SK-N-SH treated with all-trans-retinoic acid at 6 μM for 48 hours (cell line): Measurements from ENCODE around the gene KCNT2.

Experiments used
- ATAC-seq: fragments of 200-7000 bp; cut with Tn5 transposase; 3 replicates; pipeline ENCODE4 v1.9.1; 2020; ENCODE audit warnings: mild to moderate bottlenecking, moderate library complexity
- ARNTL ChIP-seq: fragments of 450-650 bp; formaldehyde crosslinking; IDR thresholded peaks from 2 replicates; pipeline ENCODE4 v1.5.0; 2020; ENCODE audit warnings: low read depth, mild to moderate bottlenecking, moderate library complexity, borderline replicate concordance
- BACH2 ChIP-seq: fragments of 250-450 bp; sonication (Bioruptor Pico); IDR thresholded peaks from 2 replicates; pipeline ENCODE4 v1.9.0; 2021; ENCODE audit warnings: mild to moderate bottlenecking, borderline replicate concordance
- CREB5 ChIP-seq: fragments of 250-450 bp; sonication (Bioruptor Pico); IDR thresholded peaks from 2 replicates; pipeline ENCODE4 v1.5.1; 2020; ENCODE audit warnings: low read depth, mild to moderate bottlenecking, moderate library complexity
- CSDC2 ChIP-seq: fragments of 250-450 bp; sonication (Bioruptor Pico); IDR thresholded peaks from 2 replicates; pipeline ENCODE4 v1.5.0; 2020; ENCODE audit warnings: mild to moderate bottlenecking, moderate library complexity
- CSRNP3 ChIP-seq: fragments of 250-450 bp; sonication (Bioruptor Pico); IDR thresholded peaks from 2 replicates; pipeline ENCODE4 v1.5.1; 2021; ENCODE audit warnings: mild to moderate bottlenecking, moderate library complexity
- GLIS3 ChIP-seq: fragments of 250-450 bp; sonication (Bioruptor Pico); IDR thresholded peaks from 2 replicates; pipeline ENCODE4 v1.5.0; 2020; ENCODE audit warnings: mild to moderate bottlenecking, moderate library complexity
- ISL1 ChIP-seq: fragments of 250-450 bp; sonication (Bioruptor Pico); IDR thresholded peaks from 2 replicates; pipeline ENCODE4 v2.1.2; 2022; ENCODE audit warnings: mild to moderate bottlenecking, moderate library complexity
- PATZ1 ChIP-seq: fragments of 250-450 bp; sonication (Bioruptor Pico); IDR thresholded peaks from 2 replicates; pipeline ENCODE4 v1.8.0; 2020; ENCODE audit warnings: mild to moderate bottlenecking, moderate library complexity, borderline replicate concordance
- POU6F1 ChIP-seq: fragments of 250-450 bp; sonication (Bioruptor Pico); IDR thresholded peaks from 2 replicates; pipeline ENCODE4 v1.8.0; 2021; ENCODE audit warnings: low read depth, mild to moderate bottlenecking, moderate library complexity, borderline replicate concordance
- PPARA ChIP-seq: fragments of 250-450 bp; sonication (Bioruptor Pico); IDR thresholded peaks from 2 replicates; pipeline ENCODE4 v1.5.0; 2020; ENCODE audit warnings: mild to moderate bottlenecking, borderline replicate concordance
- SNAI2 ChIP-seq: fragments of 250-450 bp; sonication (Bioruptor Pico); IDR thresholded peaks from 2 replicates; pipeline ENCODE4 v1.5.0; 2020; ENCODE audit warnings: mild to moderate bottlenecking, moderate library complexity
- TCF4 ChIP-seq: fragments of 250-450 bp; sonication (Bioruptor Pico); IDR thresholded peaks from 2 replicates; pipeline ENCODE4 v1.8.0; 2021; ENCODE audit warnings: mild to moderate bottlenecking, moderate library complexity, borderline replicate concordance
- TOX ChIP-seq: fragments of 250-450 bp; sonication (Bioruptor Pico); IDR thresholded peaks from 2 replicates; pipeline ENCODE4 v1.8.0; 2021; ENCODE audit warnings: mild to moderate bottlenecking, moderate library complexity, borderline replicate concordance
- TSHZ2 ChIP-seq: fragments of 250-450 bp; sonication (Bioruptor Pico); IDR thresholded peaks from 2 replicates; pipeline ENCODE4 v1.5.0; 2020; ENCODE audit warnings: mild to moderate bottlenecking, moderate library complexity
- ZC3H10 ChIP-seq: fragments of 250-450 bp; sonication (Bioruptor Pico); IDR thresholded peaks from 2 replicates; pipeline ENCODE4 v1.5.1; 2021; ENCODE audit warnings: mild to moderate bottlenecking, moderate library complexity
- ZFP3 ChIP-seq: fragments of 250-450 bp; sonication (Bioruptor Pico); IDR thresholded peaks from 2 replicates; pipeline ENCODE4 v1.5.0; 2020; ENCODE audit warnings: mild to moderate bottlenecking, moderate library complexity
- ZFP30 ChIP-seq: fragments of 450-650 bp; formaldehyde crosslinking; IDR thresholded peaks from 2 replicates; pipeline ENCODE4 v1.5.0; 2022; ENCODE audit warnings: mild to moderate bottlenecking, moderate library complexity
- ZNF565 ChIP-seq: fragments of 450-650 bp; formaldehyde crosslinking; conservative IDR thresholded peaks from 2 replicates; pipeline ENCODE4 v1.5.0; 2020; ENCODE audit warnings: low read depth, mild to moderate bottlenecking, moderate library complexity
- ZNF8 ChIP-seq: fragments of 450-650 bp; formaldehyde crosslinking; IDR thresholded peaks from 2 replicates; pipeline ENCODE4 v1.5.0; 2020; ENCODE audit warnings: mild to moderate bottlenecking, moderate library complexity

KCNT2 gene

GRCh38 chr1:196628838-196629237 lies 20.6 kb upstream of the KCNT2 start:
- no peak for ATAC-seq
- TF ChIP-seq CSDC2 (CRISPR knock-in tag) (no peak), CREB5 (no peak), POU6F1 (CRISPR knock-in tag) (no peak), ZFP3 (CRISPR knock-in tag) (no peak), PATZ1 (no peak), PPARA (CRISPR knock-in tag) (no peak), TOX (CRISPR knock-in tag) (no peak), ZNF8 (CRISPR knock-in tag) (no peak), ZC3H10 (CRISPR knock-in tag) (no peak), TSHZ2 (CRISPR knock-in tag) (no peak), GLIS3 (no peak), TCF4 (no peak), SNAI2 (CRISPR knock-in tag) (no peak), ARNTL (CRISPR knock-in tag) (no peak), ZNF565 (no peak)
- TF ChIP-seq, all 23 proteins: peak for 0

GRCh38 chr1:196623079-196623478 lies 14.8 kb upstream of the KCNT2 start:
- TF ChIP-seq CSRNP3 (CRISPR knock-in tag): no peak
- TF ChIP-seq SNAI2 (CRISPR knock-in tag): no peak
- no peak for TF ChIP-seq BACH2 (CRISPR knock-in tag)
- no peak for TF ChIP-seq ZC3H10 (CRISPR knock-in tag)
- no peak for TF ChIP-seq TOX (CRISPR knock-in tag)
- TF ChIP-seq TSHZ2 (CRISPR knock-in tag): no peak
- TF ChIP-seq PATZ1: no peak
- TF ChIP-seq ZFP30 (CRISPR knock-in tag): no peak
- TF ChIP-seq GLIS3: no peak
- TF ChIP-seq ISL1 (CRISPR knock-in tag): no peak
- TF ChIP-seq CSDC2 (CRISPR knock-in tag): no peak
- no peak for TF ChIP-seq POU6F1 (CRISPR knock-in tag)
- ATAC-seq: no peak
